GM23248 (cell line): ENCODE data around the gene ZFP57. TPM values are rescaled to one million over a fixed set of nuclear protein-coding genes. Genes with fewer than 3 reads are reported as not detected.

Experiments
- DNase-seq: peaks from one replicate; pipeline ENCODE4 v3.0.0-alpha.2; 2015
- H2AFZ ChIP-seq: fragments of 200-600 bp; sonication (generic); 2 replicates; pipeline ENCODE4 v1.6.1; 2016; ENCODE audit warnings: antibody characterized with exemption
- H3F3A ChIP-seq: fragments of 200-600 bp; sonication (generic); 2 replicates; pipeline ENCODE4 v1.6.1; 2016; ENCODE audit warnings: mild to moderate bottlenecking, antibody characterized with exemption, mixed run types; ENCODE audit not compliant: insufficient read depth
- H3K27ac ChIP-seq: fragments of 200-600 bp; sonication (generic); 2 replicates; pipeline ENCODE4 v1.5.1; 2016; ENCODE audit warnings: mild to moderate bottlenecking
- H3K27me3 ChIP-seq: fragments of 200-600 bp; sonication (generic); replicated peaks from 2 replicates; pipeline ENCODE4 v1.6.1; 2016; ENCODE audit warnings: mild to moderate bottlenecking; ENCODE audit not compliant: insufficient read depth
- H3K36me3 ChIP-seq: fragments of 200-600 bp; sonication (generic); 2 replicates; pipeline ENCODE4 v1.6.1; 2016; ENCODE audit warnings: low read depth, mild to moderate bottlenecking
- H3K4me1 ChIP-seq: fragments of 200-600 bp; sonication (generic); 2 replicates; pipeline ENCODE4 v1.6.1; 2016; ENCODE audit warnings: mild to moderate bottlenecking; ENCODE audit not compliant: insufficient read depth
- H3K4me2 ChIP-seq: fragments of 200-600 bp; sonication (generic); one replicate; pipeline ENCODE4 v1.6.1; 2016; ENCODE audit warnings: mild to moderate bottlenecking; ENCODE audit not compliant: unreplicated experiment
- H3K4me3 ChIP-seq: fragments of 200-600 bp; sonication (generic); 2 replicates; pipeline ENCODE4 v1.5.1; 2016; ENCODE audit warnings: mild to moderate bottlenecking
- H3K79me2 ChIP-seq: fragments of 200-600 bp; sonication (generic); 2 replicates; pipeline ENCODE4 v1.6.1; 2016; ENCODE audit warnings: mild to moderate bottlenecking; ENCODE audit not compliant: insufficient read depth
- H3K9ac ChIP-seq: fragments of 200-600 bp; sonication (generic); 2 replicates; pipeline ENCODE4 v1.6.1; 2016; ENCODE audit warnings: mild to moderate bottlenecking
- H3K9me2 ChIP-seq: fragments of 200-600 bp; sonication (generic); 2 replicates; pipeline ENCODE4 v1.6.1; 2016; ENCODE audit warnings: mixed run types, mild to moderate bottlenecking, moderate library complexity; ENCODE audit not compliant: insufficient read depth
- H3K9me3 ChIP-seq: fragments of 200-600 bp; sonication (generic); one replicate; pipeline ENCODE4 v1.6.1; 2017; ENCODE audit warnings: low read depth
- H4K20me1 ChIP-seq: fragments of 200-600 bp; sonication (generic); 2 replicates; pipeline ENCODE4 v1.6.0; 2016; ENCODE audit not compliant: insufficient read depth
- EZH2 ChIP-seq: fragments of 200-600 bp; sonication (generic); IDR thresholded peaks from 2 replicates; pipeline ENCODE4 v1.6.1; 2018; ENCODE audit warnings: antibody characterized with exemption, mild to moderate bottlenecking; ENCODE audit not compliant: insufficient read depth, poor library complexity, severe bottlenecking
- EZH2phosphoT487 ChIP-seq: fragments of 200-600 bp; sonication (generic); IDR thresholded peaks from 2 replicates; pipeline ENCODE4 v1.6.1; 2018; ENCODE audit warnings: antibody characterized with exemption, moderate library complexity, mild to moderate bottlenecking, low read depth; ENCODE audit not compliant: insufficient read depth
- WGBS, 2 experiments: methylation state at CpG; one replicate each; pipeline ENCODE4 v1.1.6; 2015 to 2017; ENCODE audit warnings: low lambda C conversion rate in 2 of 2, low coverage in 1 of 2; ENCODE audit errors: missing lambda C conversion rate in 2 of 2; 5-methylcytosine and 5-hydroxymethylcytosine counted together
- in situ Hi-C: fragments of 300-500 bp; cut with MboI; formaldehyde crosslinking; loops from 2 replicates; pipeline ENCODE4 v1.15.0; 2020
- polyA plus RNA-seq: library from polyadenylated mRNA; unstranded; fragments of >200 nt; fragmentation: Nextera tagmentation; extraction: Ambion mirVana; gene quantifications from 2 replicates; pipeline ENCODE4 v1.2.1, GENCODE V29; 2016
- total RNA-seq: library from RNA; depleted of rRNA; stranded (reverse); fragments of >200 nt; shearing (Covaris generic); gene quantifications from 2 replicates; pipeline ENCODE4 v1.2.3, GENCODE V29; 2014; rRNA removed

The ZFP57 gene
- not detected in 2 replicates for total RNA-seq
- not detected in 2 replicates for polyA plus RNA-seq

GRCh38 chr6:29680904-29681303, at the start of gene ZFP57:
TSS of gene ZFP57 (minus strand) at chr6:29681152. CDS start at chr6:29677003, 4,149 bp downstream.
- no peak within 1 kb of the TSS for H3K4me2 ChIP-seq
- no peak within 1 kb of the TSS for H2AFZ ChIP-seq
- no peak within 1 kb of the TSS for H3K27ac ChIP-seq
- H3F3A ChIP-seq = no peaks in the 10 kb centered on the region
- H3K27me3 ChIP-seq = peaks cover 5% of the 10 kb centered on the region
- no peaks in the 10 kb centered on the region for H3K9me3 ChIP-seq
- H3K79me2 ChIP-seq = no peaks in the 10 kb centered on the region
- no peak for TF ChIP-seq EZH2
- TF ChIP-seq EZH2phosphoT487 = no peak
- in situ Hi-C loops = no loop called here
- H3K9ac ChIP-seq = no peak within 1 kb of the TSS
- H3K4me3 ChIP-seq = no peak within 1 kb of the TSS
- WGBS, 2 experiments = 65 to 68% methylated on average over 15 to 31 of the region's 31 CpGs
- H3K4me1 ChIP-seq = no peaks in the 10 kb centered on the region
- no peaks in the 10 kb centered on the region for H3K36me3 ChIP-seq
- no peaks in the 10 kb centered on the region for H3K9me2 ChIP-seq
- no peaks in the 10 kb centered on the region for H4K20me1 ChIP-seq
- DNase-seq = no peak

- WGBS, 2 experiments = 31 to 32% methylated on average over 7 of the region's 7 CpGs
- H3F3A ChIP-seq = no peaks in the 10 kb centered on the region
- H3K9me3 ChIP-seq = no peaks in the 10 kb centered on the region
- H3K27me3 ChIP-seq = no peaks in the 10 kb centered on the region
- no peak overlapping the region for H3K27ac ChIP-seq
- TF ChIP-seq EZH2 (no peak), EZH2phosphoT487 (no peak)
- no peak for DNase-seq
- no peaks in the 10 kb centered on the region for H3K4me1 ChIP-seq
- no peak overlapping the region for H2AFZ ChIP-seq
- H3K36me3 ChIP-seq = no peaks in the 10 kb centered on the region
- in situ Hi-C loops = loop anchor here (25.0 kb wide), 1 partner anchor 282 kb away; no protein-coding TSS in a partner anchor
- no peaks in the 10 kb centered on the region for H3K9me2 ChIP-seq
- H3K4me3 ChIP-seq = no peak overlapping the region
- H4K20me1 ChIP-seq = no peaks in the 10 kb centered on the region
- H3K4me2 ChIP-seq = no peak overlapping the region
- no peaks in the 10 kb centered on the region for H3K79me2 ChIP-seq
- no peak overlapping the region for H3K9ac ChIP-seq
Measured at GRCh38 chr6:29730575-29731126, 49.7 kb upstream of the ZFP57 start.

DNA sequence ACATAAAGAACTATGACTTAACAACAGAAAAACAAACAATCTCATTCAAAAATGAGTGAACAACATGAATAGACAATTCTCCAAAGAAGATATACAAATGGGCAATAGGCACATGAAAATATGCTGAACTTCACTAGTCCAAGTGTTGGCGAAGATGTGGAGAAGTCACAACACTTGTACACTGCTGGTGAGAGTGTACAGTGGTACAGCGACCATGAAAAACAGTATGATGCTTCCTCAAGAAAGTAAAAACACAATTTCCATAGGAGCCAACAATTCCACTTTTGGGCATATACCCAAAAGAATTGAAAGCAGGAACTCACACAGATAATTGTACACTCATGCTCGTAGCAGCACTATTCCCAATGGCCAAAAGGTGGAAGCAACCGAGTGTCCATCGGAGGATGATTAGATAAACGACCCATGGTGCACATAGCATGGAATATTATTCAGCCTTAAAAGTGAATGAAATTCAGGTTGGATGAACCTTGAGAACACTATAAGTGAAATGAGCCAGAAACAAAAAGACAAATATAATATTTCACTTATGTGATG, 48.9 kb upstream of the ZFP57 start:
- no peak overlapping the region for H3K27ac ChIP-seq
- no peaks in the 10 kb centered on the region for H3K4me1 ChIP-seq
- no peak overlapping the region for H3K9ac ChIP-seq
- TF ChIP-seq EZH2phosphoT487 (no peak), EZH2 (no peak)
- H3K4me2 ChIP-seq = no peak overlapping the region
- H3K9me3 ChIP-seq = no peaks in the 10 kb centered on the region
- H3K9me2 ChIP-seq = no peaks in the 10 kb centered on the region
- H2AFZ ChIP-seq = no peak overlapping the region
- WGBS, 2 experiments = 78 to 81% methylated on average over 6 of the region's 6 CpGs
- H3K4me3 ChIP-seq = no peak overlapping the region
- no peaks in the 10 kb centered on the region for H3F3A ChIP-seq
- H3K27me3 ChIP-seq = no peaks in the 10 kb centered on the region
- in situ Hi-C loops = loop anchor here (25.0 kb wide), 1 partner anchor 282 kb away; no protein-coding TSS in a partner anchor
- H4K20me1 ChIP-seq = no peaks in the 10 kb centered on the region
- H3K79me2 ChIP-seq = no peaks in the 10 kb centered on the region
- DNase-seq = no peak
- H3K36me3 ChIP-seq = no peaks in the 10 kb centered on the region

DNA sequence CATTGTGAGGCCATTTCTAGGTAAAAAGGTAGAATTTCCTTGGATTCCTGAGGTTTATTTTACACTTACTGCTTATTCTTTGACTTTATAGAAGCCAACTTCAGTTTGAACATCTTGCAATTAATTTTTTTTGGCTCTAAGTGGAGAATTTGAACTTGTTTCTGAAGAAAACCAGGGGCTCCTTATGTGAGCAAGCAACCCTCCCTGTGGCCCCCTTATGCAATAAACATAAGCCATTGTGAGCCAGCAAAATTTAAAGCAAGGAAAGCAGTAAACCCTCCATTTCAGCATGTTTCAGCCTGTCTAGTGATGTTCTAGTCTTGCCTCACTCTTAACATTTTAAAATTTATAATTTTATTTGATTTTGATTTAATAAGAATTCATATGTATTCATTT, 47.9 kb upstream of the ZFP57 start:
- no peaks in the 10 kb centered on the region for H4K20me1 ChIP-seq
- H3K9me3 ChIP-seq = no peaks in the 10 kb centered on the region
- H3K4me1 ChIP-seq = no peaks in the 10 kb centered on the region
- no peaks in the 10 kb centered on the region; the same call in 1 of the 2 replicates for H3K27me3 ChIP-seq
- TF ChIP-seq EZH2 (no peak), EZH2phosphoT487 (no peak)
- H3F3A ChIP-seq = no peaks in the 10 kb centered on the region
- no peak overlapping the region for H2AFZ ChIP-seq
- DNase-seq = no peak
- no peak overlapping the region for H3K9ac ChIP-seq
- H3K4me2 ChIP-seq = no peak overlapping the region
- no peaks in the 10 kb centered on the region for H3K79me2 ChIP-seq
- no peak overlapping the region for H3K27ac ChIP-seq
- in situ Hi-C loops = loop anchor here (25.0 kb wide), 1 partner anchor 283 kb away; no protein-coding TSS in a partner anchor
- H3K9me2 ChIP-seq = no peaks in the 10 kb centered on the region
- H3K4me3 ChIP-seq = no peak overlapping the region
- no peaks in the 10 kb centered on the region for H3K36me3 ChIP-seq
